ENCODE measurements around the gene ZMIZ1. TPM values are rescaled to one million over a fixed set of nuclear protein-coding genes. Genes with fewer than 3 reads are reported as not detected.

The ZMIZ1 gene
- 10 to 100 TPM; 58.1 to 87.4 (median 74.2) TPM for total RNA-seq

- TF ChIP-seq, protein P1, sequence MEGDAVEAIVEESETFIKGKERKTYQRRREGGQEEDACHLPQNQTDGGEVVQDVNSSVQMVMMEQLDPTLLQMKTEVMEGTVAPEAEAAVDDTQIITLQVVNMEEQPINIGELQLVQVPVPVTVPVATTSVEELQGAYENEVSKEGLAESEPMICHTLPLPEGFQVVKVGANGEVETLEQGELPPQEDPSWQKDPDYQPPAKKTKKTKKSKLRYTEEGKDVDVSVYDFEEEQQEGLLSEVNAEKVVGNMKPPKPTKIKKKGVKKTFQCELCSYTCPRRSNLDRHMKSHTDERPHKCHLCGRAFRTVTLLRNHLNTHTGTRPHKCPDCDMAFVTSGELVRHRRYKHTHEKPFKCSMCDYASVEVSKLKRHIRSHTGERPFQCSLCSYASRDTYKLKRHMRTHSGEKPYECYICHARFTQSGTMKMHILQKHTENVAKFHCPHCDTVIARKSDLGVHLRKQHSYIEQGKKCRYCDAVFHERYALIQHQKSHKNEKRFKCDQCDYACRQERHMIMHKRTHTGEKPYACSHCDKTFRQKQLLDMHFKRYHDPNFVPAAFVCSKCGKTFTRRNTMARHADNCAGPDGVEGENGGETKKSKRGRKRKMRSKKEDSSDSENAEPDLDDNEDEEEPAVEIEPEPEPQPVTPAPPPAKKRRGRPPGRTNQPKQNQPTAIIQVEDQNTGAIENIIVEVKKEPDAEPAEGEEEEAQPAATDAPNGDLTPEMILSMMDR (IDR thresholded peaks at IDR 0.05), result no peak
- TF ChIP-seq POLR2A (IDR thresholded peaks at IDR 0.05), result no peak
- intact Hi-C loops (cut with DNase I; ENCODE audit: low total_unique reads), result no loop called here
- 0 to 1% methylated on average over 59 to 91 of the region's 92 CpGs for WGBS, 2 donors
- DNase-seq (ENCODE audit: low spot score in 2 of 2), result peak; percentile 92 to 98
- peak within 1 kb of the TSS; percentile 91 for H3K4me3 ChIP-seq (ENCODE audit: low read depth, poor library complexity, severe bottlenecking)
These were observed at the start of gene ZMIZ1 for GRCh38 chr10:79068562-79069324. ZMIZ1 (plus strand) TSS chr10:79068966; CDS start chr10:79201633, 132,667 bp downstream.

- TF ChIP-seq POLR2A (IDR thresholded peaks at IDR 0.05), result no peak
- intact Hi-C loops (cut with DNase I; ENCODE audit: low total_unique reads), result no loop called here
- no peak overlapping the region for H3K4me3 ChIP-seq (ENCODE audit: low read depth, poor library complexity, severe bottlenecking)
- DNase-seq (ENCODE audit: low spot score in 2 of 2), result peak in 1 of 2 donors; percentile 77
- WGBS, 2 donors, result 82 to 85% methylated on average over 5 of the region's 5 CpGs
These were observed 49.2 kb upstream of the ZMIZ1 start for GRCh38 chr10:79019441-79020014.

DNA sequence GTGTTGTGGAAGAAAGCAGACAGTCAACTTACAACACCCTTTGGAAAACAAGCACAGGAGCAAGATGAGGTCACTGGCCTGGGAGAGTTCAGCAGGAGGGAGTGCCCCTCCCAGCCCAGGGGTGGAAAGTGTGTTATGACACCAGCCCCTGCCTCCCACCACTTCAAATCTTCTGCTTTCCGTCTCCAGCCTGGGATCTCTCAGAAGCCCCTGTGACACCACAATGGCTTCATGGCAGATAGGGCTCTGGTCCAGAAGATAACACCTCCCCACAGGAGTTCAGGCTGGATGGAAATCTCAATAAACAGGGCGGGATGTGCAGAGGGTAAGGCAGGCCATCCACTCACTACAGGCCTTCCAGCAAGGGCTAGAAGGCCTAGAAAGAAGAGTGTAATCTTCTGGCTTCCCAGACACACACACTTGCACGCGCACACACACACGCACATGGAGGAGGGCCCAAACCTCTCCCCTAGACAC lies 48.7 kb upstream of the ZMIZ1 start:
- no peak overlapping the region for H3K4me3 ChIP-seq (ENCODE audit: low read depth, poor library complexity, severe bottlenecking)
- TF ChIP-seq, protein P1 (IDR thresholded peaks at IDR 0.05), result no peak
- WGBS, 2 donors, result 80 to 85% methylated on average over 5 of the region's 5 CpGs
- intact Hi-C loops (cut with DNase I; ENCODE audit: low total_unique reads), result no loop called here
- peak; percentile 80 to 93 for DNase-seq (ENCODE audit: low spot score in 2 of 2)

DNA sequence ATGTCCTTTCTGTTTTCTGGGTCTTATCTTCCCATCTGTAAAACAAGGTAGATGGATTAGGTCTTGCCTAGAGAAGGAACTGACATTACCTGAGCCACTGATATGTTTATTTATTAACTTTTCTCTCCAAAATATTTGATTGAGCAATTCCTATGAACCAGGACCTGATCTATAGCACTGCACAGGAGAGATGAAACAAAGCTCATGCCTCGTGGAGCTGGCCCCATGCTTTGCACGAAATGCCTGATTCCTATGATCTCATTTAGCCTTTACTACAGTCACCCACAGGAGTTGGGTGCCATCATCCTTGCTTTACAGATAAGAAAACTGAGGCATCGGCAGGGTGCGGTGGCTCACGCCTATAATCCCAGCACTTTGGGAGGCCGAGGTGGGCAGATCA lies 48.2 kb upstream of the ZMIZ1 start:
- peak in 1 of 2 donors; percentile 46 for DNase-seq (ENCODE audit: low spot score in 2 of 2)
- intact Hi-C loops (cut with DNase I; ENCODE audit: low total_unique reads), result no loop called here
- WGBS, 2 donors, result 92 to 94% methylated on average over 6 of the region's 6 CpGs
- TF ChIP-seq POLR2A (IDR thresholded peaks at IDR 0.05), result no peak
- H3K4me3 ChIP-seq (ENCODE audit: low read depth, poor library complexity, severe bottlenecking), result no peak overlapping the region

DNA sequence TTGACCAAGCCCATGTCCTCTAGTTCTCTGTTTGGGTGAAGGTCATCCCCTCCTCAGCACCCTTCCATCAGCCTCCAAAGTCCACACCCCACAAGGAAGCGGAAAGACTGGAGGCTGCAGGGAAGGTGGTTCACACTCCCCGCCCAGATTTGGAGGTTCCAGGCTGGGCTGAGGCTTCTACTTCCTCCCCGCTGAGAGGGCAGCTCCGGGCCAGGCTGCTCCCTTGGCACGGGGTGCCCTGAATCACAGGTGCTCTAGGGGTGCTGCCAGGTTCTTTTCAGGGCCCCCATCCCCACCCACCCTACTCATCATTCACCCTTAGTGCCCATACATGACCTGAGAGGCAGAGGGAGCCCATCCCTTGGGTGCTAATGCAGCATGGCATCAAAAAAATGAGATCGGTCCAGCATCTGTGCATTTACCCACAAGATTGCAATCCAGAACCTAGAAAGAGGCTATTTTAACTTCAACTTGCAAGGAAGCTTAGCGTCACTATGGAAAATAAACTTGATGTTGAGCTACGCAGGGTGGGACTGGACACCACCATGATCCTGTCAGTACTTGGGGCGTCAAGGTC lies 47.3 kb upstream of the ZMIZ1 start:
- intact Hi-C loops (cut with DNase I; ENCODE audit: low total_unique reads), result no loop called here
- WGBS, 2 donors, result 55 to 66% methylated on average over 9 of the region's 9 CpGs
- TF ChIP-seq, protein P1 (IDR thresholded peaks at IDR 0.05), result no peak
- TF ChIP-seq POLR2A (IDR thresholded peaks at IDR 0.05), result no peak
- no peak overlapping the region for H3K4me3 ChIP-seq (ENCODE audit: low read depth, poor library complexity, severe bottlenecking)
- DNase-seq (ENCODE audit: low spot score in 2 of 2), result peak in 1 of 2 donors; percentile 72

DNA sequence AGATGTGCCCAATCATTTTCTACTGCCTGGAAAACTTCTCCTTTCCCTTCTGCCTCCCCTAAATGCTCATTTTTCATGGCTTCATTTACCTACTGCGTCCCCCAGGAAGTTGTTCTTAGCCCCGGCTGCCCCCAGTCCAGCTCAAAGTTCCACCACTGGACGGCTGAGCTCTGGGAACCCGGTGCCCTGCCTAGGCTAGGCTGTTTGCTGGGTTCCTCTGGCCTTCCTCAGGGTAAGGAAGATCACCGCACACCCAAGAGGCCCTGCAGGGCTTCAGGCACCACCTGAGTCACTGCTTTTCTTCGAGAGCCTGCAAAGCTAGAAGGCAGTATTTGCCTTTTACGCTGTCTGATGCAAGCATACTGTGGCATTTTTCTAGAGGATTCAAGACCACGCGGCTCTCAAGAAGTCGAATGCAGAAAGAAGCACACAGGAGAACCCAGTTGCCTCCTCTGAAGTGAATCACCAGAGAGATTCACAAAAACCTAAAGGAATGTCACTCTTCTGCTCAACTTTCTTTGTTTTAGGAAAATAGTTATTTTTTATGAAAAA lies 46.7 kb upstream of the ZMIZ1 start:
- TF ChIP-seq POLR2A (IDR thresholded peaks at IDR 0.05), result no peak
- TF ChIP-seq, protein P1 (IDR thresholded peaks at IDR 0.05), result no peak
- H3K4me3 ChIP-seq (ENCODE audit: low read depth, poor library complexity, severe bottlenecking), result no peak overlapping the region
- WGBS, 2 donors, result 81 to 87% methylated on average over 10 of the region's 10 CpGs

More for the DNA sequence above, 46.7 kb upstream of the ZMIZ1 start:
- DNase-seq (ENCODE audit: low spot score in 2 of 2), result peak in 1 of 2 donors; percentile 39
- intact Hi-C loops (cut with DNase I; ENCODE audit: low total_unique reads), result no loop called here

Measured in lower leg skin (tissue), 4 donors.